GM23338 (cell line): ENCODE measurements around the gene APP. TPM values are rescaled to one million over a fixed set of nuclear protein-coding genes. Genes with fewer than 3 reads are reported as not detected.

Source experiments
- ATAC-seq: fragments of 200-7000 bp; cut with Tn5 transposase; 3 replicates; pipeline ENCODE4 v1.9.1; 2020
- DNase-seq: peaks from one replicate; pipeline ENCODE4 v3.0.0-alpha.2; 2015; ENCODE audit warnings: low spot score
- H2AFZ ChIP-seq: fragments of 200-600 bp; sonication (generic); 2 replicates; pipeline ENCODE4 v1.8.0; 2016; ENCODE audit warnings: antibody characterized with exemption, mild to moderate bottlenecking, moderate library complexity
- H3F3A ChIP-seq: fragments of 200-600 bp; sonication (generic); replicated peaks from 2 replicates; pipeline ENCODE4 v1.8.0; 2017; ENCODE audit warnings: antibody characterized with exemption, mixed run types, low read depth
- H3K27ac ChIP-seq: fragments of 200-600 bp; sonication (generic); 2 replicates; pipeline ENCODE4 v1.6.1; 2016; ENCODE audit warnings: low read depth
- H3K27me3 ChIP-seq: fragments of 200-600 bp; sonication (generic); 2 replicates; pipeline ENCODE4 v1.8.0; 2016; ENCODE audit warnings: mild to moderate bottlenecking, mixed run types, moderate library complexity; ENCODE audit not compliant: insufficient read depth
- H3K36me3 ChIP-seq: fragments of 200-600 bp; sonication (generic); 2 replicates; pipeline ENCODE4 v1.8.0; 2016; ENCODE audit warnings: mild to moderate bottlenecking; ENCODE audit not compliant: insufficient read depth
- H3K4me1 ChIP-seq: fragments of 200-600 bp; sonication (generic); 2 replicates; pipeline ENCODE4 v1.8.0; 2016; ENCODE audit warnings: mild to moderate bottlenecking, moderate library complexity; ENCODE audit not compliant: insufficient read depth
- H3K4me2 ChIP-seq: fragments of 200-600 bp; sonication (generic); 2 replicates; pipeline ENCODE4 v1.7.1; 2017; ENCODE audit warnings: mixed run types
- H3K4me3 ChIP-seq: fragments of 200-600 bp; sonication (generic); 2 replicates; pipeline ENCODE4 v1.6.1; 2016; ENCODE audit warnings: mixed run types
- H3K79me2 ChIP-seq: fragments of 200-600 bp; sonication (generic); replicated peaks from 2 replicates; pipeline ENCODE4 v1.8.0; 2017; ENCODE audit warnings: mild to moderate bottlenecking; ENCODE audit not compliant: insufficient read depth
- H3K9me2 ChIP-seq: fragments of 200-600 bp; sonication (generic); 2 replicates; pipeline ENCODE4 v1.8.0; 2017; ENCODE audit not compliant: insufficient read depth
- H4K20me1 ChIP-seq: fragments of 200-600 bp; sonication (generic); replicated peaks from 2 replicates; pipeline ENCODE4 v1.8.0; 2017; ENCODE audit warnings: mild to moderate bottlenecking; ENCODE audit not compliant: insufficient read depth
- H3K27ac Mint-ChIP-seq: 2 replicates; pipeline ENCODE4 v1.8.0; 2020; ENCODE audit warnings: inconsistent platforms, mild to moderate bottlenecking, moderate library complexity, mixed read lengths
- H3K27me3 Mint-ChIP-seq: 3 replicates; pipeline ENCODE4 v1.8.0; 2022; ENCODE audit warnings: low read depth, mild to moderate bottlenecking, moderate library complexity, mixed read lengths, inconsistent platforms; ENCODE audit not compliant: insufficient read depth, poor library complexity
- H3K36me3 Mint-ChIP-seq: 3 replicates; pipeline ENCODE4 v1.8.0; 2021; ENCODE audit warnings: low read depth, mild to moderate bottlenecking, inconsistent platforms, moderate library complexity, mixed read lengths
- H3K4me1 Mint-ChIP-seq: 3 replicates; pipeline ENCODE4 v1.8.0; 2020; ENCODE audit warnings: mild to moderate bottlenecking, inconsistent platforms, mixed read lengths
- H3K4me3 Mint-ChIP-seq: 3 replicates; pipeline ENCODE4 v1.8.0; 2021; ENCODE audit warnings: moderate library complexity, mild to moderate bottlenecking, inconsistent platforms, mixed read lengths
- H3K9me3 Mint-ChIP-seq: 3 replicates; pipeline ENCODE4 v1.8.0; 2020; ENCODE audit warnings: moderate library complexity, mild to moderate bottlenecking, inconsistent platforms, mixed read lengths
- CREB1 ChIP-seq: fragments of 250-450 bp; sonication (Bioruptor Pico); IDR thresholded peaks from 2 replicates; pipeline ENCODE4 v1.5.0; 2020; ENCODE audit warnings: low read depth, mild to moderate bottlenecking, moderate library complexity
- EZH2 ChIP-seq: fragments of 200-600 bp; sonication (generic); IDR thresholded peaks from one replicate; pipeline ENCODE4 v1.8.0; 2017; ENCODE audit warnings: antibody characterized with exemption, mild to moderate bottlenecking, low read depth; ENCODE audit not compliant: unreplicated experiment
- EZH2phosphoT487 ChIP-seq: fragments of 200-600 bp; sonication (generic); IDR thresholded peaks from one replicate; pipeline ENCODE4 v1.8.1; 2018; ENCODE audit warnings: antibody characterized with exemption; ENCODE audit not compliant: unreplicated experiment
- JUNB ChIP-seq: IDR thresholded peaks from one replicate; pipeline ENCODE4 v1.6.1; 2016; ENCODE audit warnings: antibody characterized with exemption; ENCODE audit not compliant: unreplicated experiment
- NANOG ChIP-seq: IDR thresholded peaks from 2 replicates; pipeline ENCODE4 v1.6.1; 2016; ENCODE audit warnings: antibody characterized with exemption, borderline replicate concordance
- POLR2AphosphoS5 ChIP-seq: IDR thresholded peaks from 2 replicates; pipeline ENCODE4 v1.6.1; 2016; ENCODE audit warnings: antibody characterized with exemption, low read depth
- STAT1 ChIP-seq: IDR thresholded peaks from one replicate; pipeline ENCODE4 v1.6.1; 2016; ENCODE audit warnings: antibody characterized with exemption; ENCODE audit not compliant: unreplicated experiment
- ZNF114 ChIP-seq: fragments of 250-450 bp; sonication (Bioruptor Pico); IDR thresholded peaks from 2 replicates; pipeline ENCODE4 v1.5.0; 2020; ENCODE audit warnings: mild to moderate bottlenecking, moderate library complexity
- ZNF331 ChIP-seq: fragments of 250-450 bp; sonication (Bioruptor Pico); IDR thresholded peaks from 2 replicates; pipeline ENCODE4 v1.5.0; 2020; ENCODE audit warnings: low read depth, mild to moderate bottlenecking, moderate library complexity
- polyA plus RNA-seq: library from polyadenylated mRNA; unstranded; fragments of >200 nt; fragmentation: Nextera tagmentation; extraction: Ambion mirVana; gene quantifications from 2 replicates; pipeline ENCODE4 v1.2.1, GENCODE V29; 2016
- total RNA-seq: library from RNA; depleted of rRNA; stranded (reverse); fragments of >200 nt; shearing (Covaris generic); gene quantifications from 2 replicates; pipeline ENCODE4 v1.2.3, GENCODE V29; 2014
- TF ChIP-seq, protein P1 (sequence below): IDR thresholded peaks from 2 replicates; pipeline ENCODE4 v1.6.1; 2016; ENCODE audit warnings: antibody characterized with exemption
- TF ChIP-seq, protein P2 (sequence below), 2 experiments: fragments of 200-600 bp in 1 of 2; sonication (generic) in 1 of 2; conservative IDR thresholded peaks; 2 replicates each; pipeline versions ENCODE4 v1.5.1 to v1.6.1; 2016 to 2017; ENCODE audit warnings: antibody characterized with exemption in 2 of 2, low read depth in 2 of 2, mild to moderate bottlenecking in 2 of 2, moderate library complexity in 1 of 2
- TF ChIP-seq, protein P3 (sequence below): fragments of 250-450 bp; sonication (Bioruptor Pico); IDR thresholded peaks from 2 replicates; pipeline ENCODE4 v1.5.0; 2020; ENCODE audit warnings: mild to moderate bottlenecking, moderate library complexity
- TF ChIP-seq, protein P4 (sequence below): IDR thresholded peaks from one replicate; pipeline ENCODE4 v1.6.1; 2018; ENCODE audit warnings: antibody characterized with exemption; ENCODE audit not compliant: unreplicated experiment

APP gene
- total and polyA plus RNA-seq, 2 experiments from 2014 or later, result 69.4 to 444 TPM

DNA sequence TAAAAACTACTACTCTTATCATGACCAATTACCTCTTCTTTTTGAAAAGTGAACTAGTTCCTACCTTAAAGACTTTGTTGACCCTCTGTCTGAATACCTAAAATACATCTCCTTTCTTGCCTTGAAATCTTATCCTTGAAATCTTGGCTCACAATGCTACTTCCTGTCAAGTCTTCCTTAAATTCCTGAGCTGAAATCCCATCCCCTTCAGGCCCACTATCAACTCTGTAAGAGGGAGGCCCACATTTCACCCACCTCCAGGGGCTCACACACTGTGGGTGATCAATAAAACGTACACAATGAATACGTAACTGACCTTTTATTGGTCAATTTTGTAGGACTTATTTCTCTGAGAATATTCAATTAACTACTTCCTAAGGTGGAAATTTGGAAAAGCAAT lies 88.0 kb downstream of the APP start:
- H3K27ac ChIP-seq, result peak overlapping the region; percentile 99
- peak; percentile 74 for DNase-seq
- TF ChIP-seq EZH2phosphoT487, result no peak
- TF ChIP-seq STAT1, result no peak
- TF ChIP-seq, protein P1, sequence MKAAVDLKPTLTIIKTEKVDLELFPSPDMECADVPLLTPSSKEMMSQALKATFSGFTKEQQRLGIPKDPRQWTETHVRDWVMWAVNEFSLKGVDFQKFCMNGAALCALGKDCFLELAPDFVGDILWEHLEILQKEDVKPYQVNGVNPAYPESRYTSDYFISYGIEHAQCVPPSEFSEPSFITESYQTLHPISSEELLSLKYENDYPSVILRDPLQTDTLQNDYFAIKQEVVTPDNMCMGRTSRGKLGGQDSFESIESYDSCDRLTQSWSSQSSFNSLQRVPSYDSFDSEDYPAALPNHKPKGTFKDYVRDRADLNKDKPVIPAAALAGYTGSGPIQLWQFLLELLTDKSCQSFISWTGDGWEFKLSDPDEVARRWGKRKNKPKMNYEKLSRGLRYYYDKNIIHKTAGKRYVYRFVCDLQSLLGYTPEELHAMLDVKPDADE, result no peak
- TF ChIP-seq NANOG, result no peak
- TF ChIP-seq, protein P2, sequence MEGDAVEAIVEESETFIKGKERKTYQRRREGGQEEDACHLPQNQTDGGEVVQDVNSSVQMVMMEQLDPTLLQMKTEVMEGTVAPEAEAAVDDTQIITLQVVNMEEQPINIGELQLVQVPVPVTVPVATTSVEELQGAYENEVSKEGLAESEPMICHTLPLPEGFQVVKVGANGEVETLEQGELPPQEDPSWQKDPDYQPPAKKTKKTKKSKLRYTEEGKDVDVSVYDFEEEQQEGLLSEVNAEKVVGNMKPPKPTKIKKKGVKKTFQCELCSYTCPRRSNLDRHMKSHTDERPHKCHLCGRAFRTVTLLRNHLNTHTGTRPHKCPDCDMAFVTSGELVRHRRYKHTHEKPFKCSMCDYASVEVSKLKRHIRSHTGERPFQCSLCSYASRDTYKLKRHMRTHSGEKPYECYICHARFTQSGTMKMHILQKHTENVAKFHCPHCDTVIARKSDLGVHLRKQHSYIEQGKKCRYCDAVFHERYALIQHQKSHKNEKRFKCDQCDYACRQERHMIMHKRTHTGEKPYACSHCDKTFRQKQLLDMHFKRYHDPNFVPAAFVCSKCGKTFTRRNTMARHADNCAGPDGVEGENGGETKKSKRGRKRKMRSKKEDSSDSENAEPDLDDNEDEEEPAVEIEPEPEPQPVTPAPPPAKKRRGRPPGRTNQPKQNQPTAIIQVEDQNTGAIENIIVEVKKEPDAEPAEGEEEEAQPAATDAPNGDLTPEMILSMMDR (conservative IDR thresholded peaks at IDR 0.05; ENCODE audit: low read depth in 2 of 2), result no peak
- no peak for TF ChIP-seq POLR2AphosphoS5
- no peak for TF ChIP-seq ZNF114 (CRISPR knock-in tag)
- TF ChIP-seq, protein P3, sequence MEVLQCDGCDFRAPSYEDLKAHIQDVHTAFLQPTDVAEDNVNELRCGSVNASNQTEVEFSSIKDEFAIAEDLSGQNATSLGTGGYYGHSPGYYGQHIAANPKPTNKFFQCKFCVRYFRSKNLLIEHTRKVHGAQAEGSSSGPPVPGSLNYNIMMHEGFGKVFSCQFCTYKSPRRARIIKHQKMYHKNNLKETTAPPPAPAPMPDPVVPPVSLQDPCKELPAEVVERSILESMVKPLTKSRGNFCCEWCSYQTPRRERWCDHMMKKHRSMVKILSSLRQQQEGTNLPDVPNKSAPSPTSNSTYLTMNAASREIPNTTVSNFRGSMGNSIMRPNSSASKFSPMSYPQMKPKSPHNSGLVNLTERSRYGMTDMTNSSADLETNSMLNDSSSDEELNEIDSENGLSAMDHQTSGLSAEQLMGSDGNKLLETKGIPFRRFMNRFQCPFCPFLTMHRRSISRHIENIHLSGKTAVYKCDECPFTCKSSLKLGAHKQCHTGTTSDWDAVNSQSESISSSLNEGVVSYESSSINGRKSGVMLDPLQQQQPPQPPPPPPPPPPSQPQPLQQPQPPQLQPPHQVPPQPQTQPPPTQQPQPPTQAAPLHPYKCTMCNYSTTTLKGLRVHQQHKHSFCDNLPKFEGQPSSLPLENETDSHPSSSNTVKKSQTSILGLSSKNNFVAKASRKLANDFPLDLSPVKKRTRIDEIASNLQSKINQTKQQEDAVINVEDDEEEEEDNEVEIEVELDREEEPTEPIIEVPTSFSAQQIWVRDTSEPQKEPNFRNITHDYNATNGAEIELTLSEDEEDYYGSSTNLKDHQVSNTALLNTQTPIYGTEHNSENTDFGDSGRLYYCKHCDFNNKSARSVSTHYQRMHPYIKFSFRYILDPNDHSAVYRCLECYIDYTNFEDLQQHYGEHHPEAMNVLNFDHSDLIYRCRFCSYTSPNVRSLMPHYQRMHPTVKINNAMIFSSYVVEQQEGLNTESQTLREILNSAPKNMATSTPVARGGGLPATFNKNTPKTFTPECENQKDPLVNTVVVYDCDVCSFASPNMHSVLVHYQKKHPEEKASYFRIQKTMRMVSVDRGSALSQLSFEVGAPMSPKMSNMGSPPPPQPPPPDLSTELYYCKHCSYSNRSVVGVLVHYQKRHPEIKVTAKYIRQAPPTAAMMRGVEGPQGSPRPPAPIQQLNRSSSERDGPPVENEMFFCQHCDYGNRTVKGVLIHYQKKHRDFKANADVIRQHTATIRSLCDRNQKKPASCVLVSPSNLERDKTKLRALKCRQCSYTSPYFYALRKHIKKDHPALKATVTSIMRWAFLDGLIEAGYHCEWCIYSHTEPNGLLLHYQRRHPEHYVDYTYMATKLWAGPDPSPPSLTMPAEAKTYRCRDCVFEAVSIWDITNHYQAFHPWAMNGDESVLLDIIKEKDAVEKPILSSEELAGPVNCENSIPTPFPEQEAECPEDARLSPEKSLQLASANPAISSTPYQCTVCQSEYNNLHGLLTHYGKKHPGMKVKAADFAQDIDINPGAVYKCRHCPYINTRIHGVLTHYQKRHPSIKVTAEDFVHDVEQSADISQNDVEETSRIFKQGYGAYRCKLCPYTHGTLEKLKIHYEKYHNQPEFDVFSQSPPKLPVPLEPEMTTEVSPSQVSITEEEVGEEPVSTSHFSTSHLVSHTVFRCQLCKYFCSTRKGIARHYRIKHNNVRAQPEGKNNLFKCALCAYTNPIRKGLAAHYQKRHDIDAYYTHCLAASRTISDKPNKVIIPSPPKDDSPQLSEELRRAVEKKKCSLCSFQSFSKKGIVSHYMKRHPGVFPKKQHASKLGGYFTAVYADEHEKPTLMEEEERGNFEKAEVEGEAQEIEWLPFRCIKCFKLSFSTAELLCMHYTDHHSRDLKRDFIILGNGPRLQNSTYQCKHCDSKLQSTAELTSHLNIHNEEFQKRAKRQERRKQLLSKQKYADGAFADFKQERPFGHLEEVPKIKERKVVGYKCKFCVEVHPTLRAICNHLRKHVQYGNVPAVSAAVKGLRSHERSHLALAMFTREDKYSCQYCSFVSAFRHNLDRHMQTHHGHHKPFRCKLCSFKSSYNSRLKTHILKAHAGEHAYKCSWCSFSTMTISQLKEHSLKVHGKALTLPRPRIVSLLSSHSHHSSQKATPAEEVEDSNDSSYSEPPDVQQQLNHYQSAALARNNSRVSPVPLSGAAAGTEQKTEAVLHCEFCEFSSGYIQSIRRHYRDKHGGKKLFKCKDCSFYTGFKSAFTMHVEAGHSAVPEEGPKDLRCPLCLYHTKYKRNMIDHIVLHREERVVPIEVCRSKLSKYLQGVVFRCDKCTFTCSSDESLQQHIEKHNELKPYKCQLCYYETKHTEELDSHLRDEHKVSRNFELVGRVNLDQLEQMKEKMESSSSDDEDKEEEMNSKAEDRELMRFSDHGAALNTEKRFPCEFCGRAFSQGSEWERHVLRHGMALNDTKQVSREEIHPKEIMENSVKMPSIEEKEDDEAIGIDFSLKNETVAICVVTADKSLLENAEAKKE (CRISPR knock-in tag), result no peak
- TF ChIP-seq ZNF331, result no peak
- TF ChIP-seq CREB1 (CRISPR knock-in tag), result no peak
- TF ChIP-seq JUNB, result no peak
- TF ChIP-seq, protein P4, sequence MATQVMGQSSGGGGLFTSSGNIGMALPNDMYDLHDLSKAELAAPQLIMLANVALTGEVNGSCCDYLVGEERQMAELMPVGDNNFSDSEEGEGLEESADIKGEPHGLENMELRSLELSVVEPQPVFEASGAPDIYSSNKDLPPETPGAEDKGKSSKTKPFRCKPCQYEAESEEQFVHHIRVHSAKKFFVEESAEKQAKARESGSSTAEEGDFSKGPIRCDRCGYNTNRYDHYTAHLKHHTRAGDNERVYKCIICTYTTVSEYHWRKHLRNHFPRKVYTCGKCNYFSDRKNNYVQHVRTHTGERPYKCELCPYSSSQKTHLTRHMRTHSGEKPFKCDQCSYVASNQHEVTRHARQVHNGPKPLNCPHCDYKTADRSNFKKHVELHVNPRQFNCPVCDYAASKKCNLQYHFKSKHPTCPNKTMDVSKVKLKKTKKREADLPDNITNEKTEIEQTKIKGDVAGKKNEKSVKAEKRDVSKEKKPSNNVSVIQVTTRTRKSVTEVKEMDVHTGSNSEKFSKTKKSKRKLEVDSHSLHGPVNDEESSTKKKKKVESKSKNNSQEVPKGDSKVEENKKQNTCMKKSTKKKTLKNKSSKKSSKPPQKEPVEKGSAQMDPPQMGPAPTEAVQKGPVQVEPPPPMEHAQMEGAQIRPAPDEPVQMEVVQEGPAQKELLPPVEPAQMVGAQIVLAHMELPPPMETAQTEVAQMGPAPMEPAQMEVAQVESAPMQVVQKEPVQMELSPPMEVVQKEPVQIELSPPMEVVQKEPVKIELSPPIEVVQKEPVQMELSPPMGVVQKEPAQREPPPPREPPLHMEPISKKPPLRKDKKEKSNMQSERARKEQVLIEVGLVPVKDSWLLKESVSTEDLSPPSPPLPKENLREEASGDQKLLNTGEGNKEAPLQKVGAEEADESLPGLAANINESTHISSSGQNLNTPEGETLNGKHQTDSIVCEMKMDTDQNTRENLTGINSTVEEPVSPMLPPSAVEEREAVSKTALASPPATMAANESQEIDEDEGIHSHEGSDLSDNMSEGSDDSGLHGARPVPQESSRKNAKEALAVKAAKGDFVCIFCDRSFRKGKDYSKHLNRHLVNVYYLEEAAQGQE, result no peak
- TF ChIP-seq EZH2, result no peak

More for the DNA sequence above, 88.0 kb downstream of the APP start:
- H3K4me3 ChIP-seq, result no peak overlapping the region
- no peaks in the 10 kb centered on the region for H3K27me3 ChIP-seq
- H2AFZ ChIP-seq, result no peak overlapping the region
- H3K9me2 ChIP-seq, result 0 out of 2 replicates have a peak, but pooled peaks cover 5% of the 10 kb centered on the region
- Mint-ChIP-seq H3K36me3 (peaks cover 47% of the 10 kb centered on the region), H3K4me1 (peaks cover 71% of the 10 kb centered on the region), H3K4me3 (peak overlapping the region; percentile 12; the same call in 2 of the 3 replicates), H3K27ac (peak overlapping the region; percentile 88), H3K9me3 (no peaks in the 10 kb centered on the region), H3K27me3 (peaks cover 4% of the 10 kb centered on the region)
- peak; percentile 80 for ATAC-seq
- peak overlapping the region; percentile 8; the same call in 1 of the 2 replicates for H3K4me2 ChIP-seq
- H3F3A ChIP-seq, result peaks cover 5% of the 10 kb centered on the region; the same call in 1 of the 2 replicates
- peaks cover 75% of the 10 kb centered on the region for H3K79me2 ChIP-seq
- no peaks in the 10 kb centered on the region for H4K20me1 ChIP-seq
- peaks cover 55% of the 10 kb centered on the region for H3K4me1 ChIP-seq
- no peaks in the 10 kb centered on the region for H3K36me3 ChIP-seq
